Endothelial cell of umbilical vein (primary cell): ENCODE measurements around the gene SLC5A4.

ENCODE experiments used
- CTCF ChIP-seq, 2 donors: IDR thresholded peaks; 1 replicate in 1 of 2; 2 replicates in 1 of 2; pipeline ENCODE4 v1.5.1; 2011; ENCODE audit warnings: low read length in 2 of 2, mild to moderate bottlenecking in 2 of 2, moderate library complexity in 2 of 2, control low read depth in 1 of 2, inconsistent platforms in 1 of 2, low read depth in 1 of 2; ENCODE audit not compliant: insufficient read depth in 1 of 2; ENCODE audit errors: extremely low read depth in 1 of 2
- EZH2 ChIP-seq: IDR thresholded peaks from 2 replicates; pipeline ENCODE4 v1.6.1; 2012; ENCODE audit warnings: borderline replicate concordance, low read depth, mild to moderate bottlenecking, moderate library complexity, low read length, inconsistent platforms; ENCODE audit not compliant: severe bottlenecking
- GATA2 ChIP-seq: IDR thresholded peaks from 2 replicates; pipeline ENCODE4 v1.7.0; 2011; ENCODE audit warnings: low read depth, mild to moderate bottlenecking, moderate library complexity, mixed read lengths, low read length; ENCODE audit not compliant: insufficient read length, insufficient read depth
- MYC ChIP-seq: IDR thresholded peaks from one replicate; pipeline ENCODE4 v1.6.1; 2011; ENCODE audit warnings: mild to moderate bottlenecking, low read depth, low read length
- POLR2A ChIP-seq: IDR thresholded peaks from 2 replicates; pipeline ENCODE4 v1.6.1; 2012; ENCODE audit warnings: low read depth, mild to moderate bottlenecking, control low read depth, low read length
- POLR2AphosphoS5 ChIP-seq: IDR thresholded peaks from 2 replicates; pipeline ENCODE4 v1.6.1; 2012; ENCODE audit warnings: low read depth, mild to moderate bottlenecking, control low read depth, low read length, moderate library complexity; ENCODE audit not compliant: insufficient read depth
- TF ChIP-seq, protein P1 (sequence below): IDR thresholded peaks from 2 replicates; pipeline ENCODE4 v1.6.1; 2011; ENCODE audit not compliant: insufficient read depth, insufficient read length

DNA sequence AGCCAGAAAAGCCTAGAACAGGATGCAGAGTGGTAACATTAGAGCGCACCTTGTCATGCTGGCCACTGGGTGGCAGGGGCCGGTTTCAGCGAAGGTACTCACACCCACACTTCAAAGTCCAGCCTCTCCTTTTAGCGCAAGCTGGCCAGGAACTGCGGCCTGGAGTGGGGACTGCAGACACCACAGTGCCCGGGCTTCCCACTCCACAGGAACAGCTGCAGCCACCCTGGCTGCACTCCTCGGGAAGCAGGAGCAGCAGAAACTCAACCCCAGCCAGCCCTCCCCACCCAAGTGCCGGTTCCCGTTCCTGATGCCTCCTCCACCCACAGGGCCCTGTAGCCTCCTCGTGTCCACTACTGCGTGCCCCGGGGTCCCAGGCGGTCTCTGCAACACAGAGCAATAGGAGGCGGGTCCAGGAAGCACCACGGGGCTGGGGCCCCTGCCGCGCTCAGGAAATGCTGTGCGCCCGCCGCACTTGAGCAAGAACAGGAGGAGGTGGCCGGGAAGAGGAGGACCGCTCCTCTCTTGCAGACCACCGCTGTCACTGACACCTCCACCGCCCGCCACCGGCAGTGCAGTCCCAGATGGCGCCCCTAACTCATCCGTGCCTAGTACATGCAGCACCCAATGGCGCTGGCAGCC lies 52.5 kb downstream of the SLC5A4 start:
- TF ChIP-seq CTCF (IDR thresholded peaks at IDR 0.05; ENCODE audit: extremely low read depth in 1 of 2, insufficient read depth in 1 of 2, low read depth in 1 of 2, low read length in 2 of 2) (peak; percentile 51 to 76), POLR2A (no peak), GATA2 (no peak), MYC (no peak), POLR2AphosphoS5 (no peak), EZH2 (no peak)
- TF ChIP-seq, protein P1, sequence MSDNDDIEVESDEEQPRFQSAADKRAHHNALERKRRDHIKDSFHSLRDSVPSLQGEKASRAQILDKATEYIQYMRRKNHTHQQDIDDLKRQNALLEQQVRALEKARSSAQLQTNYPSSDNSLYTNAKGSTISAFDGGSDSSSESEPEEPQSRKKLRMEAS, result no peak
